ENCODE data around the gene GSN.
A peak's percentile ranks its signal among the peaks of the same experiment; 100 is the strongest.

Gene GSN

DNA sequence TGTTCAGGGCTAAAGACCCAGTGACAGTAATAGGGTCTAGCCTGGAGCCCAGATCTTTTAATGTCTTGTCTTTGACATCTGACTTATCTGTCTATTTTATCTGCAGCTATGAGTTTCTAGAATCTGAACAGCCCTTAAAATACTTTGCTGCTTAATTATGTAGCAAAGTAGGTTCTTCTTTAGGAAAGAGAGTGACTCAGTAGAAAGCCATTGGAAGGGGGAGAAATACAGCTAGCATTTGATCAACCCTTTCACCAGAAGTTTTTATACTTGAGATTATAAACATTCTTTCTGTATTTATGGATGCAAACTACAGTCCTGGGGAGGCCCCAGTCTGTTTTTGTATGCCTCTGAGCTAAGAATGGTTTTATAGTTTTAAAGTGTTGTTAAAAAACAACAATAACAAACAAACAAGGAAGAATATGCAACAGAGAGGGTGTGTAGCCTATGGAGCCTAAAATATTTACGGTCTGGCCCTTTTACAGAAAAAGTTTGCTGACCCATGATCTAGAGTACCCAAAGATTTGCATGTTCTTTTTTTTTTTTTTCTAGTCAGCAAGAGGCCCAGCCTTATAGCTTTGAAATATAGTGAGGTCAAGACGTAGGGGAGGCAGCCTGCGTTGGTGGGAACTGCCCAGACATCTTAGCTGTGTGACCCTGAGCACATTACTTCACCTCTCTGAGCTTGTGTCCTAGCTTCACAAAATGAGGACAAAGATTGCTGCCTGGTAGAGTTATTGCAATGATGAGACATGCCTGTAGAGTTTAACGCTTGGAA lies 9.7 kb downstream of the GSN start:
- H3K27me3 ChIP-seq (ENCODE audit: control insufficient read depth, insufficient read depth, low read length): no peaks in the 10 kb centered on the region
- H3K9me3 ChIP-seq (replicated peaks; ENCODE audit: low read length): no peaks in the 10 kb centered on the region
- peak overlapping the region; percentile 75 for H3K9ac ChIP-seq (ENCODE audit: low read depth, low read length)
- H3K4me1 ChIP-seq (ENCODE audit: control insufficient read depth, insufficient read depth, low read length): peaks cover 92% of the 10 kb centered on the region
- peak overlapping the region; percentile 52 for H3K4me3 ChIP-seq (ENCODE audit: low read length)
- H3K4me2 ChIP-seq (ENCODE audit: low read length): peak overlapping the region; percentile 77
- H3K36me3 ChIP-seq (ENCODE audit: insufficient read depth, low read length): peaks cover 15% of the 10 kb centered on the region

DNA sequence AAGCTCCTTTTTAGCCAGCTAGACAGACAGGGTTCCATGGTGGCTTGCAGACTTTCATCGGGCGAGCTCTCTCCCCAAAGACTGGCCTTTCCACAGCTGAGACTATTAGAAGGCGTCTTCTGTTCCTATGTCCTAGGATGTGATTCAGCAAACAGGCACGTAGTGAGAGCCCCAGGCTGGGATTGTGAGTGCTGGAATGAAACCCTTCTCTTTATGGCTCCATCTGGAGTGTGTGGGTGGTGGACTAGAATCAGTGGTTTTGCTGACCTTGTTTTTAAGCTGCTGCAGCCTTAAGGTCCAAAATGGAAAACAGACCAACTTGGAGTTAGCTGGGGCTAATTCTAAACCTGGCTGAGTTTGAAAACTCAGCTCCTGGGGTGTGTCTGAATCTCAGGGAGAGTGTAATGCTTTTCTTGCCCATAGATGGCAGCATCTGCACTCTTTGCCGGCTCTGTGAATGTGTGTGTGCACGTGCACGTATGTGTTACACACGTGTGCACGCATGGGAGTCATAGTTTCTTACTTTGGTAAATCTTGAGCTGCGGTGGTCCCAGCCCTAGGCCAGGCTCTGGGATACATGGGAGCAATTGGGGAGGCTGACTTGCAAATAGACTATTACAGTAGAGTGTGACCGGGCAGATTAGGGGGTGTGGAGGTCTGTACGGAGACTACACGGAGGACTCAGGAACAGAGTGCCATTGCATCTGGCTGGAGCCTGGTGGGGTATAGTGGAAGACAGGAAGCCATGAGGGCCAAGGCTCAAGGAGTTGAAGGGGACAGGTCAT lies 10.7 kb downstream of the GSN start:
- H3K9me3 ChIP-seq (replicated peaks; ENCODE audit: low read length): no peaks in the 10 kb centered on the region
- H3K4me2 ChIP-seq (ENCODE audit: low read length): peak overlapping the region; percentile 77
- H3K9ac ChIP-seq (ENCODE audit: low read depth, low read length): peak overlapping the region; percentile 75
- peaks cover 95% of the 10 kb centered on the region for H3K4me1 ChIP-seq (ENCODE audit: control insufficient read depth, insufficient read depth, low read length)
- peak overlapping the region; percentile 52 for H3K4me3 ChIP-seq (ENCODE audit: low read length)
- no peaks in the 10 kb centered on the region for H3K27me3 ChIP-seq (ENCODE audit: control insufficient read depth, insufficient read depth, low read length)
- peaks cover 16% of the 10 kb centered on the region for H3K36me3 ChIP-seq (ENCODE audit: insufficient read depth, low read length)

DNA sequence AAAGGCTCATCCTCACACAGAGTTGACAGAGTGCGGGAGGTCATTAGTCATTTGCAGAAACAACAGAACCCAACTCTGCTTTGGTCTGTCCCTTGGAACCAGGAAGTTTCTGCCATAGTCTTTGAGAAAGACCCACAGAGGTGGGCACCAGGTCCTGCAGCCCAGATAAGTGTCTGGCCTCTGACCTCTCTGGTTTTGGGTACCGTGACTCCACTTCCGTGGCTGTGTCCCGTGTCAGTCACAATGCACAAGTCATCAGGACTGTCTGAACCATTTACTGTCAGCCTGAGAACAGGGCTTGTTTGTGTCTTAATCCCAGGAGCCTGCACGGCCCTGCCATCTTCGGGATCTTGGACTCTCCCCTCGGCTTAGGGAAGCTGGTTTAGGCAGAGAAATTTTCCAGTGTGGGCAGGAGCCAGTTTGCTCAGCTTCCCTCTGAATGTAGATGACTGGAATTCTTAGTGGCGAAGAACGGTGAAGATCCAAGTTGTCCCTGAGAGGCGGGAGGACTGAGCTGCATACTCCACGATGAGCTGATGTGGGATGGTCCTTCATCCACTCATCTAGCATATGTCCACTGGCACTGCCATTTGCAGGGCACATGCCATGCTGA lies 11.9 kb downstream of the GSN start:
- Histone ChIP-seq H3K9me3 (replicated peaks; ENCODE audit: low read length) (no peaks in the 10 kb centered on the region), H3K4me1 (ENCODE audit: control insufficient read depth, insufficient read depth, low read length) (peaks cover 93% of the 10 kb centered on the region)

DNA sequence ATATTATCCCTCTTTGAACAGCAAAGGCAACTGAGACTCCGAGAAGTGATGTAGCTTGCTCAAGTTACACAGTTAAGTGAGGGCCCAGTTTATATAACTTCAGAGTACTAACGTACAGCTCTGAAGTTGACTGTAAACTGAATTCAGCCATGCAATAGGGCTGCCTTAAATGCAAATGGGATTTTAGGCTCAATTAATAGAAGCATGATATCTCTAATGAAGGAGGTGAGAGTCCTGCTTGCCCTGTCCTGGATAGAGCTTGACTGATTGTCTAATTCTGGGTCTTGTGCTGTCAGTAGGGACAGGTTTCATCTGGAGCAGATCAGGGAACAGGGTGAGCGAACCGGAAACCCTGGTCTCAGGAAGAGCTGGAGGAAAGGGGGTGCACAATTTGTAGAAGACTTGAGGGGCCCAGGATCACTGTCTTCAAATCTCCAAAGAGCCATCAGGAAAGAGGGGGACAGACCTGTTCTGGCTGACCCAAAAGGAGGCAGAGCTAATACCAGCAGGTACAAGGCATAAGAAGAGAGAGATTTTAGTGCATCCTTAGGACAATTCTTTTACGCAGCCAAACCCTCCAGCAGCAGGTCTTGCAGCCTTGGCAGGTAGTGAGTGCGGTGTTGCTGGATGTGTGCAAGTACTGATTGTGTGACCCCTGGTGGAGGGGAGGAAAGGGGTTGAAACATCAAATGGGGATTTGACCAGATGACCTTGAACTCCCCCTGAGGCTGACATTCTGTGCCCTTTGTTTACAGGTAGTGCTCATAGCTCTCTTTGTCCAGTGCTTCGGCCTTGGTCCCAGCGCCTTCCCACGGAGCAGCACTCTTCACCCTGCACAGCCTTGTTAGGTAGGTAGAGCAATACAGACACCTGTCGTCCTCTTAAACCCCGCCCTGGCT lies 13.0 kb downstream of the GSN start:
- H3K4me3 ChIP-seq (ENCODE audit: low read length): peak overlapping the region; percentile 20
- no peaks in the 10 kb centered on the region for H3K27me3 ChIP-seq (ENCODE audit: control insufficient read depth, insufficient read depth, low read length)
- H3K9me3 ChIP-seq (replicated peaks; ENCODE audit: low read length): no peaks in the 10 kb centered on the region
- H3K36me3 ChIP-seq (ENCODE audit: insufficient read depth, low read length): peaks cover 32% of the 10 kb centered on the region
- peak overlapping the region; percentile 53 for H3K4me2 ChIP-seq (ENCODE audit: low read length)
- H3K4me1 ChIP-seq (ENCODE audit: control insufficient read depth, insufficient read depth, low read length): peaks cover 93% of the 10 kb centered on the region
- peak overlapping the region; percentile 32 for H3K9ac ChIP-seq (ENCODE audit: low read depth, low read length)

More for the DNA sequence above, 11.9 kb downstream of the GSN start:
- Histone ChIP-seq H3K27me3 (ENCODE audit: control insufficient read depth, insufficient read depth, low read length) (no peaks in the 10 kb centered on the region), H3K36me3 (ENCODE audit: insufficient read depth, low read length) (peaks cover 28% of the 10 kb centered on the region), H3K4me3 (ENCODE audit: low read length) (peak overlapping the region; percentile 50), H3K4me2 (ENCODE audit: low read length) (peak overlapping the region; percentile 77), H3K9ac (ENCODE audit: low read depth, low read length) (no peak overlapping the region)

DNA sequence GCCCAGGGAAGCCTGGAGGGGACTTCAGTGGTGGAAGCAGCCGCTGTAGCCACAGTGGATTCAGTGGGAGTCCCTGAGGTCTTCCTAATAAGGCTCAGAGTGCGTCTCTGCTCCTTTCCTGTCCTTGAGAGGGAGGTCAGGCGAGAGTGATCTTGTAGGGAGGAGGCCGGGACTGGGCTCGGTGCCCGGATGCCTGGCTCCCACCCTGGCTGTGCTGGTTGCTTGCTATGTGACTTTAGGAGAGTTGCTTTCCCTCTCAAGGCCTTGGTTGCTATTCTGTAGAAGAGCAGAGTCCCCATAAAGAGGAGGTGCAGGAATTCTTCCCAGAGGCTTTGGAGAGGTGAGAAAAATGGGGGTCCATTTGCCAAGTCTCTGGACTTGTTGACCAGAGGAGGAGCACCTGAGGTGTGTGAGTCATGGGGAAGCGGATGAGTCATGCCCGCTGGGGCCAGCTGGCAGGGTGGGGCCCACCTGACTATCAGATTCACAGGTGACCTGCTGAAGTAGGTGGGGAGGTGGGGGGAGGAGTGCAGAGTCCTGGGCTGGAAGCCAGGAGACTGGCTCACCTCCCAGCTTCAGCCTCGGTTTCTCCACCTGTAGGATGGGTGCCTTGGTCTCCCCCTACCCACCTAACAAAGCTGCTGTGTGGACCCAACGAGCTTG lies 13.8 kb downstream of the GSN start:
- peak overlapping the region; percentile 32 for H3K9ac ChIP-seq (ENCODE audit: low read depth, low read length)
- peaks cover 32% of the 10 kb centered on the region for H3K36me3 ChIP-seq (ENCODE audit: insufficient read depth, low read length)
- no peaks in the 10 kb centered on the region for H3K27me3 ChIP-seq (ENCODE audit: control insufficient read depth, insufficient read depth, low read length)
- no peaks in the 10 kb centered on the region for H3K9me3 ChIP-seq (replicated peaks; ENCODE audit: low read length)
- H3K4me1 ChIP-seq (ENCODE audit: control insufficient read depth, insufficient read depth, low read length): peaks cover 95% of the 10 kb centered on the region
- H3K4me3 ChIP-seq (ENCODE audit: low read length): peak overlapping the region; percentile 20
- peak overlapping the region; percentile 53 for H3K4me2 ChIP-seq (ENCODE audit: low read length)

DNA sequence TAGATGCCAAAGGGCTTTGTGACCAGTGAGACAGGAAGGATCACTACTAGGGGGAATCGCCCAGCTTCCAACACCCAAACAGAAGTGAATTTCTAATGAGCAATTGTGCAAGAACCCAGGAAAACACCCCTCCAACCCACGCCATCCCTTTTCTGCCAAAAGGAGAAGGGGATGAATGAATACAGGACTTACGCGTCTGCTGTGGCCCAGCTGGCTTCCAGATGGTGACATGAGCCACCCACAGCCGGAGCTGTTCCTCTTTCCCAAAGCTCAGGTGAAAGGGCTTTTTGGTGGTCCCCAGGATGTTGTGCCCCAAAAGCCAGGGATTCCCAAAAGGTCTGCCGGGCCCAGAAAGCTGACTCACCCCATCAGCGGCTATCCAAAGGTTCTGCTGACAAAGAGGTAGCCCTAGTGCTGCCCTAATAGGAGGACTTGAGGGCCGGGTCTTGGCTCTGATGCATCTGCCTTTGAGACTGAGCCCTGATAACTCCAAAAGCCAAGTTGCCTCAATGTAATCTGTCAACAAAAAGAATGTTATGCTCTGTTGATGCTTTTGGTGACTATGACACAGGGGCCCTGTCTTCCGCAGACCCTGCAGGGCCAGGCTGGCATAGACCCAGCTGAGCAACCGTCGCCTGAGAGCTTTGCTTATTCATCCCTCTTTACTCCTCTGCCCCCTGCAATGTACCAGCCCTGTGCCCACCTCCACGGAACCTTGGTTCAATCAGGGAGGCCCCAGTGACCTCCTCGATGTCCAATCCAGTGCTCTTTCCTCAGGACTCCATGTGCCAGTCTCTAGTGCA lies 14.5 kb downstream of the GSN start:
- Histone ChIP-seq H3K4me3 (ENCODE audit: low read length) (peak overlapping the region; percentile 16), H3K9ac (ENCODE audit: low read depth, low read length) (peak overlapping the region; percentile 32), H3K4me2 (ENCODE audit: low read length) (peak overlapping the region; percentile 53), H3K27me3 (ENCODE audit: control insufficient read depth, insufficient read depth, low read length) (no peaks in the 10 kb centered on the region), H3K4me1 (ENCODE audit: control insufficient read depth, insufficient read depth, low read length) (peaks cover 94% of the 10 kb centered on the region), H3K9me3 (replicated peaks; ENCODE audit: low read length) (no peaks in the 10 kb centered on the region), H3K36me3 (ENCODE audit: insufficient read depth, low read length) (peaks cover 32% of the 10 kb centered on the region)

DNA sequence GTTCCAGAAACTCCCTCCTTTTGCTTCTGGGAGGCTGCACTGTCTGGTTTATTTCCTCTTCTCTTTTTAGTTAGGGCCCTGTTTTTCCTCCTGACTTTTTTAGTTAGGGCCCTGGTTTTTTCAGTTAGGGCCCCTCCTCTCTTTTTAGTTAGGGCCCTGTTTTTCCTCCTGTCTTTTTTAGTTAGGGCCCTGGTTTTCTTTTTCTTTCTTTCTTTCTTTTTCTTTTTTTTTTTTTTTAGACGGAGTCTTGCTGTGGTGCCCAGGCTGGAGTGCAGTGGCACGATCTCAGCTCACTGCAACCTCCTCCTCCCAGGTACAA lies 15.1 kb downstream of the GSN start:
- H3K27me3 ChIP-seq (ENCODE audit: control insufficient read depth, insufficient read depth, low read length): no peaks in the 10 kb centered on the region
- H3K9ac ChIP-seq (ENCODE audit: low read depth, low read length): peak overlapping the region; percentile 32
- peak overlapping the region; percentile 53 for H3K4me2 ChIP-seq (ENCODE audit: low read length)
- H3K4me3 ChIP-seq (ENCODE audit: low read length): no peak overlapping the region
- H3K9me3 ChIP-seq (replicated peaks; ENCODE audit: low read length): no peaks in the 10 kb centered on the region
- peaks cover 37% of the 10 kb centered on the region for H3K36me3 ChIP-seq (ENCODE audit: insufficient read depth, low read length)
- H3K4me1 ChIP-seq (ENCODE audit: control insufficient read depth, insufficient read depth, low read length): peaks cover 94% of the 10 kb centered on the region

DNA sequence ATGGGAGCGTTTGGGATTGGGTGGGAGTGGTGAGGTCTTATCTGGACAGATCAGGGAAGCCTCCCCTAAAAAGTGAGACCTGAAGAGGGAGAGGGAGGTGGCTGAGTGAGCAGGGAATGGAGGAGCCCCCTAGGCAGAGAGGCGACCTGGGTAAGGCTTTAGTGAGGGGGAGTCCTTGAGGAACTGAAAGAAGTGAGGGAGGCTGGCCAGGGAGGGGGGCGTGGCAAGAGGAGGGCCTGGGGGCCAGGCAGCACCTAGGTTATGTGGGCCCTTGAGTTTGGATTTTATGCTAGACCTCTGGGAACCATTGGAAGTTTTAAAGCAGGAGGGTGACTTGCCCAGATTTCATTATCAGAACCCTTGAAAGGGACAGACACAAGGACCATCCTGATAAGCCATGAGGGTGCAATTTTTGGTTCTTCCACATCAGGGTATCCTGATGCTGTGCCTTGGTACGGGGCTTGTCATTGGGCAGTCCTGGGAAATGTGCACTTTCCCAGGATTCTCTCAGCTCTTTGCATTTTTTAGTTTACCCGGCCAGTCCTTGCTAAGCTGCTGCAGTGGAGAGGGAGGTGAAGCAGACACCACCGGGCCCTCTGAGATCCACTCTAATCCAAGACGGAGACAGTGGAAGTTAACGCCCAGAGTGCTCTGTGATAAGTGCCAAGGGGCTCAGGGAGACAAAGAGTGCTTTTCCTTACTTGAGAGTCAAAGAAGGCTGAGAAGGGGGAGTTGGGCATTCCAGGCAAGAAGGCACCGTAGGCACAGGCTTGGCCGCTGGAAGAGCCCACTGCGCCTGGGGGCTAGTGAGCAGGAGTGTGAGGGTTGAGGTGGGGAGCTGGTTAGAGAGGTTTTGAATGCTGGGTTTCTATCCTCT lies 16.1 kb downstream of the GSN start:
- Histone ChIP-seq H3K9me3 (replicated peaks; ENCODE audit: low read length) (no peaks in the 10 kb centered on the region), H3K4me1 (ENCODE audit: control insufficient read depth, insufficient read depth, low read length) (peaks cover 96% of the 10 kb centered on the region), H3K4me2 (ENCODE audit: low read length) (no peak overlapping the region), H3K9ac (ENCODE audit: low read depth, low read length) (no peak overlapping the region), H3K27me3 (ENCODE audit: control insufficient read depth, insufficient read depth, low read length) (no peaks in the 10 kb centered on the region), H3K4me3 (ENCODE audit: low read length) (no peak overlapping the region), H3K36me3 (ENCODE audit: insufficient read depth, low read length) (peaks cover 44% of the 10 kb centered on the region)

DNA sequence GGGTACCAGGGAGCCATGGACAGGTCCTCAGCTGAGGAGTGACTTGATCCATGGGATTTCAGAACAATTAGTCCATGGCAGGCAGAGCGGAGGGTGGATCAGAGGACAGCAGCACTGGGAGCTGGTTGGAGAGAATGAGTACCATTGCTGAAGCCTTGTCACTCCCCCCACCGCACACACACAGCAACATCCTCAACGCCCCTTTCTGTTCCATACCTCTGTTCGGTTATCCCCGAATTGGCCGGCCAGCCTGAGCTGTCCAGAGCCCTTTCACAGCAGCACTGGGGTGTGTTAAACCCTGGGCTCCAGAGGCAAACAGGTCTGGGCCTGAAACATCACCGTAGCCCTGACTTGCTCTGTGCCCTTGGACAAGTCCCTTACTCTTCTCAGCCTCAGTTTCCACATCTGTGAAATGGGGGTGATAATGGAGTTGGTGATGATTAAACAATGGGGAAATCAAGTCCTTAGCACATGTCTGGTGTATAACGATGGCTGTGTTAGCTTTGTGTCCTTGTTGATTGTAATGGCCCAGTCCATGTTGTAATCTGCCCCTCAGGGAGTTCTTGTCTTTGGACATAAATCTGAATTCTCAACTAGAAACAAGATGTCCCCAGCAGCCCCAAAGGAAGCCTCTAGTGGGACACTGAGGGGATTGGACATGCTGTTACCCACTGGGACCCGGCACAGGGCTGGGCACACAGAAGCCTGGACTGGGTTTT lies 16.9 kb downstream of the GSN start:
- H3K9ac ChIP-seq (ENCODE audit: low read depth, low read length): peak overlapping the region; percentile 88
- no peak overlapping the region for H3K4me3 ChIP-seq (ENCODE audit: low read length)
- H3K9me3 ChIP-seq (replicated peaks; ENCODE audit: low read length): no peaks in the 10 kb centered on the region
- H3K4me1 ChIP-seq (ENCODE audit: control insufficient read depth, insufficient read depth, low read length): peaks cover 96% of the 10 kb centered on the region
- no peak overlapping the region for H3K4me2 ChIP-seq (ENCODE audit: low read length)
- no peaks in the 10 kb centered on the region for H3K27me3 ChIP-seq (ENCODE audit: control insufficient read depth, insufficient read depth, low read length)
- H3K36me3 ChIP-seq (ENCODE audit: insufficient read depth, low read length): peaks cover 44% of the 10 kb centered on the region
